WTC11 (cell line): Measurements from ENCODE around the gene MADCAM1. TPM values are rescaled to one million over a fixed set of nuclear protein-coding genes. Genes with fewer than 3 reads are reported as not detected.

Experiments
- ATF1 ChIP-seq: sonication (generic); formaldehyde crosslinking; IDR thresholded peaks from 2 replicates; pipeline ENCODE4 v1.8.1; 2023; ENCODE audit warnings: mild to moderate bottlenecking, moderate library complexity, missing genetic modification reagents
- ATF3 ChIP-seq: sonication (generic); formaldehyde crosslinking; conservative IDR thresholded peaks from 2 replicates; pipeline ENCODE4 v1.8.1; 2022; ENCODE audit warnings: mild to moderate bottlenecking, missing genetic modification reagents
- CREB1 ChIP-seq: sonication (generic); formaldehyde crosslinking; IDR thresholded peaks from 2 replicates; pipeline ENCODE4 v1.8.0; 2023; ENCODE audit warnings: mild to moderate bottlenecking, missing genetic modification reagents
- E2F1 ChIP-seq: sonication (generic); formaldehyde crosslinking; IDR thresholded peaks from 2 replicates; pipeline ENCODE4 v1.8.0; 2022; ENCODE audit warnings: mild to moderate bottlenecking, missing genetic modification reagents
- E2F5 ChIP-seq: sonication (generic); formaldehyde crosslinking; IDR thresholded peaks from 2 replicates; pipeline ENCODE4 v1.8.1; 2022; ENCODE audit warnings: mild to moderate bottlenecking, moderate library complexity, missing genetic modification reagents
- EMX1 ChIP-seq: fragments of 250-450 bp; sonication (Bioruptor Pico); IDR thresholded peaks from 2 replicates; pipeline ENCODE4 v1.8.0; 2021; ENCODE audit warnings: mild to moderate bottlenecking
- FOXP4 ChIP-seq: sonication (generic); formaldehyde crosslinking; IDR thresholded peaks from 2 replicates; pipeline ENCODE4 v1.8.0; 2022; ENCODE audit warnings: mild to moderate bottlenecking, missing genetic modification reagents
- GRHL2 ChIP-seq: fragments of 250-450 bp; sonication (Bioruptor Pico); IDR thresholded peaks from 2 replicates; pipeline ENCODE4 v1.8.0; 2022; ENCODE audit warnings: mild to moderate bottlenecking, moderate library complexity; ENCODE audit not compliant: insufficient replicate concordance, severe bottlenecking
- GTF2I ChIP-seq: fragments of 250-450 bp; sonication (Bioruptor Pico); conservative IDR thresholded peaks from 2 replicates; pipeline ENCODE4 v1.4.0; 2021; ENCODE audit warnings: mild to moderate bottlenecking
- JUN ChIP-seq: sonication (generic); formaldehyde crosslinking; IDR thresholded peaks from 2 replicates; pipeline ENCODE4 v1.8.0; 2023; ENCODE audit warnings: mild to moderate bottlenecking, missing genetic modification reagents
- NFE2L1 ChIP-seq: sonication (generic); formaldehyde crosslinking; IDR thresholded peaks from 2 replicates; pipeline ENCODE4 v1.8.1; 2023; ENCODE audit warnings: missing genetic modification reagents
- NR1H2 ChIP-seq: sonication (generic); formaldehyde crosslinking; IDR thresholded peaks from 2 replicates; pipeline ENCODE4 v1.9.0; 2021; ENCODE audit warnings: mild to moderate bottlenecking, moderate library complexity, missing genetic modification reagents
- PRRX2 ChIP-seq: fragments of 250-450 bp; sonication (Bioruptor Pico); IDR thresholded peaks from 2 replicates; pipeline ENCODE4 v1.8.0; 2021; ENCODE audit warnings: mild to moderate bottlenecking
- RELA ChIP-seq: sonication (generic); formaldehyde crosslinking; IDR thresholded peaks from 2 replicates; pipeline ENCODE4 v1.8.1; 2022; ENCODE audit warnings: missing genetic modification reagents, mild to moderate bottlenecking, borderline replicate concordance
- ZNF138 ChIP-seq: sonication (generic); formaldehyde crosslinking; conservative IDR thresholded peaks from 2 replicates; pipeline ENCODE4 v1.8.1; 2022; ENCODE audit warnings: mild to moderate bottlenecking, moderate library complexity, missing genetic modification reagents
- ZNF219 ChIP-seq: sonication (generic); formaldehyde crosslinking; IDR thresholded peaks from 2 replicates; pipeline ENCODE4 v1.8.0; 2023; ENCODE audit warnings: missing genetic modification reagents, mild to moderate bottlenecking, borderline replicate concordance
- ZNF317 ChIP-seq: sonication (generic); formaldehyde crosslinking; IDR thresholded peaks from 2 replicates; pipeline ENCODE4 v1.8.1; 2023; ENCODE audit warnings: low read depth, mild to moderate bottlenecking, moderate library complexity, missing genetic modification reagents, borderline replicate concordance
- ZNF396 ChIP-seq: fragments of 250-450 bp; sonication (Bioruptor Pico); IDR thresholded peaks from 2 replicates; pipeline ENCODE4 v1.8.0; 2021; ENCODE audit warnings: mild to moderate bottlenecking, moderate library complexity, borderline replicate concordance
- ZNF671 ChIP-seq: fragments of 250-450 bp; sonication (Bioruptor Pico); IDR thresholded peaks from 2 replicates; pipeline ENCODE4 v1.8.0; 2021; ENCODE audit warnings: mild to moderate bottlenecking
- total RNA-seq: library from RNA; stranded (reverse); gene quantifications from 3 replicates; pipeline ENCODE4 v1.2.3, GENCODE V29; 2021
- TF ChIP-seq, protein P1 (sequence below): sonication (generic); formaldehyde crosslinking; IDR thresholded peaks from 2 replicates; pipeline ENCODE4 v1.8.0; 2023; ENCODE audit warnings: missing genetic modification reagents, mild to moderate bottlenecking, borderline replicate concordance
- TF ChIP-seq, protein P2 (sequence below): sonication (generic); formaldehyde crosslinking; IDR thresholded peaks from 2 replicates; pipeline ENCODE4 v1.8.0; 2022; ENCODE audit warnings: mild to moderate bottlenecking, missing genetic modification reagents
- TF ChIP-seq, protein P3 (sequence below): fragments of 250-450 bp; sonication (Bioruptor Pico); IDR thresholded peaks from 2 replicates; pipeline ENCODE4 v1.8.0; 2021; ENCODE audit warnings: mild to moderate bottlenecking
- TF ChIP-seq, protein P4 (sequence below): sonication (generic); formaldehyde crosslinking; IDR thresholded peaks from 2 replicates; pipeline ENCODE4 v1.8.0; 2022; ENCODE audit warnings: missing genetic modification reagents

Gene MADCAM1
- total RNA-seq, 1 experiment from 2014 or later: 4.7 TPM

DNA sequence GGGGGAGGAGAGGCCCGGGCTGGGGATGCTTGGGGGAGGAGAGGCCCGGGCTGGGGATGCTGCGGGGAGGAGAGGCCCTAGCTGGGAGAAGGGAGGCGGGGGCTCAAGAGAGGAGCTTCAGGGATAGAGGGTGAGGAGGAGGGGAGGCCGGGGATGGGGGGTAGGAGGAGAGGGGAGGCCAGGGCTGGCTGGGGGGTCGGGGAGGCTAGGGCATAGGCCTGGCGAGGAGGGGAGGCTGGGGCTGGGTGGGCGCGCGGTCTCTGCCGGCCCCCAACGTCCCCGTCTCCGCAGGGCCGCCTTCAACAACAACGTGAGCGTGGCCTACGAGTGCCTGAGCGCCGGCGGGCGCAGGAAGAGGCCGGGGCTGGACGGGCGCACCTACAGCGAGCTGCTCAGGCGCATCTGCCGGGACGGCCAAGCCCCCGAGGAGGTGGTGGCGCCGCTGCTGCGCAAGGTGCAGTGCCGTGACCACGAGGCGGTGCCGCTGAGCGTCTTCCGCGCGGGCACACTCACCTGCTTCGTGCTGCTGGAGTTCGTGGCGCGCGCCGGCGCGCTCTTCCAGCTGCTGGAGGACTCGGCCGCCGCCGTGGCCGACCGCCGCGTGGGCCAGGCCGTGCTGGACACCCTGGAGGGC is 22.4 kb downstream of the MADCAM1 start (continued):
- no peak for TF ChIP-seq ATF3 (CRISPR knock-in tag)
- TF ChIP-seq RELA (CRISPR knock-in tag): peak; percentile 43; the same call in 1 of the 2 replicates
- TF ChIP-seq FOXP4: peak; percentile 79; the same call in 1 of the 2 replicates
- no peak for TF ChIP-seq NFE2L1 (CRISPR knock-in tag)
- TF ChIP-seq JUN: peak; percentile 57; the same call in 1 of the 2 replicates
- peak; percentile 54; the same call in 1 of the 2 replicates for TF ChIP-seq ZNF219 (CRISPR knock-in tag)
- TF ChIP-seq NR1H2 (CRISPR knock-in tag): no peak
- TF ChIP-seq PRRX2: no peak
- TF ChIP-seq, protein P1, sequence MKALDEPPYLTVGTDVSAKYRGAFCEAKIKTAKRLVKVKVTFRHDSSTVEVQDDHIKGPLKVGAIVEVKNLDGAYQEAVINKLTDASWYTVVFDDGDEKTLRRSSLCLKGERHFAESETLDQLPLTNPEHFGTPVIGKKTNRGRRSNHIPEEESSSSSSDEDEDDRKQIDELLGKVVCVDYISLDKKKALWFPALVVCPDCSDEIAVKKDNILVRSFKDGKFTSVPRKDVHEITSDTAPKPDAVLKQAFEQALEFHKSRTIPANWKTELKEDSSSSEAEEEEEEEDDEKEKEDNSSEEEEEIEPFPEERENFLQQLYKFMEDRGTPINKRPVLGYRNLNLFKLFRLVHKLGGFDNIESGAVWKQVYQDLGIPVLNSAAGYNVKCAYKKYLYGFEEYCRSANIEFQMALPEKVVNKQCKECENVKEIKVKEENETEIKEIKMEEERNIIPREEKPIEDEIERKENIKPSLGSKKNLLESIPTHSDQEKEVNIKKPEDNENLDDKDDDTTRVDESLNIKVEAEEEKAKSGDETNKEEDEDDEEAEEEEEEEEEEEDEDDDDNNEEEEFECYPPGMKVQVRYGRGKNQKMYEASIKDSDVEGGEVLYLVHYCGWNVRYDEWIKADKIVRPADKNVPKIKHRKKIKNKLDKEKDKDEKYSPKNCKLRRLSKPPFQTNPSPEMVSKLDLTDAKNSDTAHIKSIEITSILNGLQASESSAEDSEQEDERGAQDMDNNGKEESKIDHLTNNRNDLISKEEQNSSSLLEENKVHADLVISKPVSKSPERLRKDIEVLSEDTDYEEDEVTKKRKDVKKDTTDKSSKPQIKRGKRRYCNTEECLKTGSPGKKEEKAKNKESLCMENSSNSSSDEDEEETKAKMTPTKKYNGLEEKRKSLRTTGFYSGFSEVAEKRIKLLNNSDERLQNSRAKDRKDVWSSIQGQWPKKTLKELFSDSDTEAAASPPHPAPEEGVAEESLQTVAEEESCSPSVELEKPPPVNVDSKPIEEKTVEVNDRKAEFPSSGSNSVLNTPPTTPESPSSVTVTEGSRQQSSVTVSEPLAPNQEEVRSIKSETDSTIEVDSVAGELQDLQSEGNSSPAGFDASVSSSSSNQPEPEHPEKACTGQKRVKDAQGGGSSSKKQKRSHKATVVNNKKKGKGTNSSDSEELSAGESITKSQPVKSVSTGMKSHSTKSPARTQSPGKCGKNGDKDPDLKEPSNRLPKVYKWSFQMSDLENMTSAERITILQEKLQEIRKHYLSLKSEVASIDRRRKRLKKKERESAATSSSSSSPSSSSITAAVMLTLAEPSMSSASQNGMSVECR (CRISPR knock-in tag): peak; percentile 54; the same call in 1 of the 2 replicates
- TF ChIP-seq, protein P2, sequence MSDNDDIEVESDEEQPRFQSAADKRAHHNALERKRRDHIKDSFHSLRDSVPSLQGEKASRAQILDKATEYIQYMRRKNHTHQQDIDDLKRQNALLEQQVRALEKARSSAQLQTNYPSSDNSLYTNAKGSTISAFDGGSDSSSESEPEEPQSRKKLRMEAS (CRISPR knock-in tag): peak; percentile 89; the same call in 1 of the 2 replicates
- TF ChIP-seq, protein P3, sequence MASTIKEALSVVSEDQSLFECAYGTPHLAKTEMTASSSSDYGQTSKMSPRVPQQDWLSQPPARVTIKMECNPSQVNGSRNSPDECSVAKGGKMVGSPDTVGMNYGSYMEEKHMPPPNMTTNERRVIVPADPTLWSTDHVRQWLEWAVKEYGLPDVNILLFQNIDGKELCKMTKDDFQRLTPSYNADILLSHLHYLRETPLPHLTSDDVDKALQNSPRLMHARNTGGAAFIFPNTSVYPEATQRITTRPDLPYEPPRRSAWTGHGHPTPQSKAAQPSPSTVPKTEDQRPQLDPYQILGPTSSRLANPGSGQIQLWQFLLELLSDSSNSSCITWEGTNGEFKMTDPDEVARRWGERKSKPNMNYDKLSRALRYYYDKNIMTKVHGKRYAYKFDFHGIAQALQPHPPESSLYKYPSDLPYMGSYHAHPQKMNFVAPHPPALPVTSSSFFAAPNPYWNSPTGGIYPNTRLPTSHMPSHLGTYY (CRISPR knock-in tag): no peak
- TF ChIP-seq EMX1: no peak
- TF ChIP-seq GTF2I (CRISPR knock-in tag): no peak
- no peak for TF ChIP-seq ZNF317 (CRISPR knock-in tag)
- TF ChIP-seq GRHL2 (CRISPR knock-in tag): no peak
- TF ChIP-seq ZNF671 (CRISPR knock-in tag): no peak
- no peak for TF ChIP-seq ZNF396
- no peak for TF ChIP-seq ZNF138
- TF ChIP-seq, protein P4, sequence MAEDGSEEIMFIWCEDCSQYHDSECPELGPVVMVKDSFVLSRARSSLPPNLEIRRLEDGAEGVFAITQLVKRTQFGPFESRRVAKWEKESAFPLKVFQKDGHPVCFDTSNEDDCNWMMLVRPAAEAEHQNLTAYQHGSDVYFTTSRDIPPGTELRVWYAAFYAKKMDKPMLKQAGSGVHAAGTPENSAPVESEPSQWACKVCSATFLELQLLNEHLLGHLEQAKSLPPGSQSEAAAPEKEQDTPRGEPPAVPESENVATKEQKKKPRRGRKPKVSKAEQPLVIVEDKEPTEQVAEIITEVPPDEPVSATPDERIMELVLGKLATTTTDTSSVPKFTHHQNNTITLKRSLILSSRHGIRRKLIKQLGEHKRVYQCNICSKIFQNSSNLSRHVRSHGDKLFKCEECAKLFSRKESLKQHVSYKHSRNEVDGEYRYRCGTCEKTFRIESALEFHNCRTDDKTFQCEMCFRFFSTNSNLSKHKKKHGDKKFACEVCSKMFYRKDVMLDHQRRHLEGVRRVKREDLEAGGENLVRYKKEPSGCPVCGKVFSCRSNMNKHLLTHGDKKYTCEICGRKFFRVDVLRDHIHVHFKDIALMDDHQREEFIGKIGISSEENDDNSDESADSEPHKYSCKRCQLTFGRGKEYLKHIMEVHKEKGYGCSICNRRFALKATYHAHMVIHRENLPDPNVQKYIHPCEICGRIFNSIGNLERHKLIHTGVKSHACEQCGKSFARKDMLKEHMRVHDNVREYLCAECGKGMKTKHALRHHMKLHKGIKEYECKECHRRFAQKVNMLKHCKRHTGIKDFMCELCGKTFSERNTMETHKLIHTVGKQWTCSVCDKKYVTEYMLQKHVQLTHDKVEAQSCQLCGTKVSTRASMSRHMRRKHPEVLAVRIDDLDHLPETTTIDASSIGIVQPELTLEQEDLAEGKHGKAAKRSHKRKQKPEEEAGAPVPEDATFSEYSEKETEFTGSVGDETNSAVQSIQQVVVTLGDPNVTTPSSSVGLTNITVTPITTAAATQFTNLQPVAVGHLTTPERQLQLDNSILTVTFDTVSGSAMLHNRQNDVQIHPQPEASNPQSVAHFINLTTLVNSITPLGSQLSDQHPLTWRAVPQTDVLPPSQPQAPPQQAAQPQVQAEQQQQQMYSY: peak; percentile 38; the same call in 1 of the 2 replicates
- no peak for TF ChIP-seq E2F5
- TF ChIP-seq E2F1 (CRISPR knock-in tag): no peak
- TF ChIP-seq ATF1 (CRISPR knock-in tag): no peak
- TF ChIP-seq CREB1 (CRISPR knock-in tag): no peak
